ENCODE results near the gene NOL4L.

DNA sequence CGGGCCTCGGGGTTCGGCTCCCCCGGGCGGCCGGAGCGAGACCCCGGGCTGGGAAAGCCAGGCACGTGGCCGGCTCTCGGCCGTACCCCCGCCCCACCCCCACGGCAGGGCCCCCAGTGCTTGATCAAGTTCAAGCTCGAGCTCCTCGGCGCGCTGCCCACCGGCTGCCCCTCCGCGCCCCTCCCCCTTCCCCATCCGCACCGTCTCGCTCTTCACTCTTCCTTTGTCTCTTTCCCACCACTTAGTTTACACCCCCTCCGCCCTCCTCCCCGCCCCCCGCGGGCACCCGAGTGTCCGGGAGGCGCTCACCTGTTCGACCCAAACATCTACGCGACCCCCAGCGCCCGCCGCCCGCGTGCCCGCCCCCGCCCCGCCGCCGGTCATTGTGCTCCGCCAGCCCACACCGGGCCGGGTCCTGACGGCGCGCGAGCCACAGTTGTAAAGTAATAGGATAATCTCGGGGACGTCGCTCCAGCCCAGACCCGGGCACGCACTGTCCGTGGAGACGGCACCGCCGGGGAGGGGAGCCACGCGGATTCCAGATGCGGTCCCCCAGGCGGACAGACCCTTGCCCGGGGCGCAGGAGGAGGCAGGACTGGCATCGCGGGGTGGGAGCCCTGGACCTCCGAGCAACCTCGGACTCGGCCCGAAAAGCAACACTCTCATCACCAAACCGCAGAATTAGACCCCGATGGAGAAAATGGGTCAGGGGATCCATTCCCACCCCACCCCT is 100.7 kb downstream of the NOL4L start:
- TF ChIP-seq, protein P1, sequence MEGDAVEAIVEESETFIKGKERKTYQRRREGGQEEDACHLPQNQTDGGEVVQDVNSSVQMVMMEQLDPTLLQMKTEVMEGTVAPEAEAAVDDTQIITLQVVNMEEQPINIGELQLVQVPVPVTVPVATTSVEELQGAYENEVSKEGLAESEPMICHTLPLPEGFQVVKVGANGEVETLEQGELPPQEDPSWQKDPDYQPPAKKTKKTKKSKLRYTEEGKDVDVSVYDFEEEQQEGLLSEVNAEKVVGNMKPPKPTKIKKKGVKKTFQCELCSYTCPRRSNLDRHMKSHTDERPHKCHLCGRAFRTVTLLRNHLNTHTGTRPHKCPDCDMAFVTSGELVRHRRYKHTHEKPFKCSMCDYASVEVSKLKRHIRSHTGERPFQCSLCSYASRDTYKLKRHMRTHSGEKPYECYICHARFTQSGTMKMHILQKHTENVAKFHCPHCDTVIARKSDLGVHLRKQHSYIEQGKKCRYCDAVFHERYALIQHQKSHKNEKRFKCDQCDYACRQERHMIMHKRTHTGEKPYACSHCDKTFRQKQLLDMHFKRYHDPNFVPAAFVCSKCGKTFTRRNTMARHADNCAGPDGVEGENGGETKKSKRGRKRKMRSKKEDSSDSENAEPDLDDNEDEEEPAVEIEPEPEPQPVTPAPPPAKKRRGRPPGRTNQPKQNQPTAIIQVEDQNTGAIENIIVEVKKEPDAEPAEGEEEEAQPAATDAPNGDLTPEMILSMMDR (conservative IDR thresholded peaks at IDR 0.05): no peak
- TF ChIP-seq ZFX (IDR thresholded peaks at IDR 0.05): no peak

Measured in C4-2B (cell line).